AG08395 (cell line): ENCODE measurements around the gene TIMM17A.
"Not testable (repeated sequence)": the region's sequence is repeated elsewhere in the genome, so short reads cannot be mapped to it uniquely, and the experiment has no call there.

ENCODE experiments used
- DNase-seq: peaks from one replicate; pipeline ENCODE4 v3.0.0; 2012; ENCODE audit warnings: mixed read lengths, low spot score

Gene TIMM17A

GRCh38 chr1:201940316-201940715, 15.0 kb upstream of the TIMM17A start:
- not testable (repeated sequence) for DNase-seq

DNA sequence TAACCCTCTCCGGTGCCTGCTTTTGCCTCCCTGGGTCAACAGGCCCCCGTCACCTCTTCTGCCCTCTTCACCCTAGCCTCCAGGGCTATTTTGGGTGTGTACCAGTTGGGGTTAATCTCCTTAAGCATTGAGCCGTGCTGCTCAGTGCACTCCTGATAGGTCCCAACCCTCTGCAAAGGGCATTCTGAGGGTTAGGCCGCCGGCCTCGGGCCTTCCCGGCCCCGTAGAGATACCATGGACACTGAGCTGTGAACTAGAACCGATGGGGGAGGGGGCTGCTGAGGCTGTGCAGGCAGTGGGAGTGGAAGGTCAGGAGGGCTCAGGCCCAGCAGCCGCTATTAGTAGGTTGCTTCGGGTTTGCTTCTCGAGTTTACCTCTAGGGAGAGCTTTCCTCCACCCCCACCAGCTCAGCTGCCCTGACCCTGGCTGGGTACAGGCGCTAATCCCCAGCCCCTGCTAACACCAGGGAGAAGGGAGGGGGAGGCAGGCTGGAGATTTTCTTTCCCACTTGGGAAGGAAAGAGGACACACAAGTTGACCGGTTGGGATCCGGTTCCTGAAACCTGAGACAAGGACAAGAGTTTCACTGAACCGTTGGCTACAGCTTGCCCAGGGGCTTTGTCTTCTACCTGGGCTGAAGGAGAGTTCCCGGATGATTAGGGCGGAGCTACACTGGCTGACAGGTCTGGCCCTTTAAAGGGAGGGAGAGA, 13.7 kb upstream of the TIMM17A start:
- no peak for DNase-seq

DNA sequence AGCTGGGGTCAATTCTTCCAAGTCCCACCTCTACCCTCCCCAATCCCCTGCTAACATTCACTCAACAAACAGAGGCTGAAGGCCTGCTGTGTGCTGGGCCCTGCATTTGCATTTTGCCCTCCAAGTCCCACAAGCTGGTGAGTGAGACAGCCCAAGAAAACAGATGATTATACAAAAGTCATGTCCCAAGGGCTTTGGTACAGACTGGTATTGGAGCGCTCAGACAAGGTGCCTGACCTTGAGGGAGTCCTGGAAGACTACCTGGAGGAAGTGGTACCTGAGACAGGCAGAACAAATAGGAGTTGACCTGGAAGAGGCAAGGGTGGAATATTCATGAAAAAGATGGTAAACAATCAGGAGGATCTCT, 13.2 kb upstream of the TIMM17A start:
- DNase-seq, result no peak

DNA sequence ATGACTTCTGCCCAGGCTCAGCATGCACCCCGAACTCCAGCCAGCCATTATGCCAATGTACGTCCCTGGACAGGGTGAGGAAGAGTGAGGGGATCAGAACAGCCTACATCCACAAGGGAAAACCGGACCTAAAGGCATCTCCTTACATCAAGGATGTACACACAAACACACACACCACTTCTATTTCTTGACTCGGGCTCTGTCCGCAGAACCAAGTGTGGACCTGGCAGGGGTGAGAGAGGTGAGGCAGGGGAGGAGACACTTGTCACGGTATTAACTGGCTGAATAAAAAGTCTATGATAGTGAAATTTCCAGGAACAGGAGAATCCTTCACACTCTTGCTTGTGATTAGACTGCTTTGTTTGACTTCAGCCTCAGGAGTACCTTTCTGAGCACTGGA, 11.3 kb upstream of the TIMM17A start:
- no peak for DNase-seq

- DNase-seq, result no peak
Observed at GRCh38 chr1:201944639-201945038, 10.7 kb upstream of the TIMM17A start.

GRCh38 chr1:201945157-201945556, 10.1 kb upstream of the TIMM17A start:
- DNase-seq, result no peak

- no peak for DNase-seq
Observed at GRCh38 chr1:201945863-201946223, 9.5 kb upstream of the TIMM17A start.

DNA sequence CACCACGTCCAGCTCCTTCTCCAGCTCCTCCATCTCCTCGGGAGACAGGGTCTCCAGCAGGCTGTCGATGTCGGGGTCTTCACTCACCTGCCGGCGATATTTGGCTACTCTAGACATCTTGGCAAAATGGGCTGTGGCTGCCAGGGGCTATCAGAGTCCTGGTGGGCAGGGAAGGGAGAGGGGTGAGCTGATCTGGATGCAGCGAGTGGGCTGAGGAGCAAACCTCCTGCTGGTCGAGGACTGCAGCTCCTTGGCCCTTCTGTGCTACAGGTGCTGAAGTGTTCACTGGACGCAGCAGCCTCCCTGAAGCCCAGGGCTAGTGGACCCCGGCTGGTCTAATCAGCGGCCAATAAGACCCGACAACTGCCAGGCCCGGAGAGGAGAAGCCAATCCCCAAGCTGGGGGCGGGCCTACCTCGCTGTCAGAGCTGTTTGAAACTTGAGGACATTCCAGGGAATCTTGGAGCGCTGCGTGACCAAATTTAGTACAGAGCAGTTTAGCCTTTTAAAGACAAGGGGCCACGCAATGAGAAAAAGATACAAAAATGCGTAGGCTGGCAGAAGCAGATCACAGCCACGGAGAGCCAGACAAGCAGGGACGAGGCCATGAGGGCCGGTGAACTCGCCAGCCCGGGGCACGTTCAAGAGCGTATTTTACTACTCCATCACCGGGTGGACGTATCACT, 8.9 kb upstream of the TIMM17A start, which contains the start of gene LMOD1:
LMOD1 (minus strand) TSS at position 325 of the 685 bp plus-strand sequence; CDS start at position 117, 208 bp downstream.
- peak; percentile 92 for DNase-seq

GRCh38 chr1:201947697-201948008, 7.7 kb upstream of the TIMM17A start:
- no peak for DNase-seq

DNA sequence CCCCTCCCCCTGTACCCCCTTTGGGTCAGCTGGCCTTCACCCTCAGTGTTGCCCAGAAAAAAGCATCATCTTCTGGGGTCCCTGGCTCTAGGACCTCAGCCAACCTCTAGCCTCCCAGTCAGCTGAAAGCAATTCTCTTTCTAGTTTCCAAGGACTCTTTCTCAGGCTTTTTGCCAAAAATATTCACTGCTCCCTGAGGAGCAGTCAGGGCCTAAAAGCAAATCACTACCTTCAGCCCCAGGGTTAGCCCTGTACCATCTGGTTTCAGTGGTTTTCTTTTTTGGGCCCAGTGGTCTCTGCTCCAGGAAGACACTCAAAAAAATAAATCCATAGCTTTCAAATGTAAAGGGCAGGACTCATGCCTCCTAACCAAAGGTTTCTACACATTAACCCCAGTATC, 5.8 kb upstream of the TIMM17A start:
- DNase-seq, result no peak

- no peak for DNase-seq
Observed at GRCh38 chr1:201954263-201955008, 867 bp upstream of the TIMM17A start.

DNA sequence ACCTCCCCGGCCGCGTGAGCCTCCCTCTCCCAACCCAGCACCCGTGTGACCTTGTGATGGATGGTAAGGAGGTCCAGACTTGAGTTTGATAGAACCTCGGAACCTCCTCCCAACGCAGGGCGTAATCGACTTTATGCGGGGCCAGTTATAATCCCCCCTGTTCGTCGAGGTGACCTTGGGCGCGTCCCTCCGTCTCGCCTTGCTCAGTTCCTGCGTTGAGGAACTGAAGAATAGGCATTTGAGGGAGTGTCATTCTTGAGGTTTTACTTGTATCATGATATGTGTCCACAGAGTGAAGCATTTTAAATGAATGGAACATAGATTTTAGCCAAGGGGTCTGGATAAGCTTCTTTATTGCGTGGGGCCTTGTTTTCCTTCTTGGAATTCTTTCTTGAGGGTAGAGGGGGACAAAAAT, 433 bp downstream of the TIMM17A start:
- no peak for DNase-seq

DNA sequence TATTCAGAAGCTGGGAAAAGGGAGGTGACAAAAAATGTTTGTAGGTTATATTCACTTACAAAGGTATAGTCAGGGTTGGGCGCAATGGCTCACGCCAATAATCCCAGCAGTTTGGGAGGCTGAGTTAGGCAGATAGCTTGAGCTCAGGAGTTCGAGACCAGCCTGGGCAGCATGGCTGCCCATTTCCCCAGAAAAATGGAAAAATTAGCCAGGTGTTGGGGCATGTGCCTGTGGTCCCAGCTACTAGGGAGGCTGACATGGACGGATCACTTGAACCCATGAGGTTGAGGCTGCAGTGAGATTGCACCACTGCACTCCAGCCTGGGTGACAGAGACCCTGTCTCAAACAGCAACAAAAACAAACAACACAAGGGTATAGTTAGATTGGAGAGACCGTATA, 3.0 kb downstream of the TIMM17A start:
- DNase-seq, result no peak

GRCh38 chr1:201962382-201962781, 7.1 kb downstream of the TIMM17A start:
- DNase-seq, result not testable (repeated sequence)

DNA sequence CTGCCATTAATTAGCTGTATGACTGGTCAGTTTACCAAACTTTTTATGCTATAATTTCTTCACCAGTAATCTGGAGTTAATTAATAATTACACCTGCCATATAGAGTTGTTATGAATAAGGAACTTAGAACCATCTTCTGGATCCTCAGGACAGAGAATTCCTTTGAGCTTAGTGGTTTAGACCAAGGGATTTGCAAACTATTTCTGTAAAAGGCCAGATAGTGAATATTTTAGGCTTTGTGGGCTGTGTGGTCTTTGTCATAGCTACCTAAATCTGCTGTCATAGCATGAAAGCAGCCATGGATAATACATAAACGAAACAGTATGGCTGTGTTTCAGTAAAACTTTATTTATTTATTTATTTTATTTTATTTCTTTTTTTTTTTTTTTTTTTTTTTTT, 9.0 kb downstream of the TIMM17A start:
- peak; percentile 21 for DNase-seq

DNA sequence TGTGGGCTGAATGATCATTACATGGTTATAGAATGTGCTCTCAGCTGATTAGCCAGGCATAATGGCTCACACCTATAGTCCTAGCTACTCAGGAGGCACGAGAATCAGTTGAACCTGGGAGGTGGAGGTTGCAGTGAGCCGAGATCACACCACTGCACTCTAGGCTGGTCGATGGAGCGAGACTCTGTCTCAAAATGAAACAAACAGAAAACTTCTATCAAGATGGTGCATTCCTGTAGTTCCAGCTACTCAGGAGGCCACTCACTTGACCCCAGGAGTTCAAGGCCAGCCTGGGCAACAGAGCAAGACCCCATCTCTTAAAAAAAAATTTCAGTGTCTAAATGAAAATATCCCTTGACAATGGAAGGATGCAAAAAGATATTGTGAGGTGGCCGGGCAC, 10.9 kb downstream of the TIMM17A start:
- DNase-seq, result no peak

GRCh38 chr1:201968202-201968925, 13.1 kb downstream of the TIMM17A start:
- DNase-seq, result no peak

- DNase-seq, result no peak
Observed at GRCh38 chr1:201970334-201971159, 15.2 kb downstream of the TIMM17A start.

DNA sequence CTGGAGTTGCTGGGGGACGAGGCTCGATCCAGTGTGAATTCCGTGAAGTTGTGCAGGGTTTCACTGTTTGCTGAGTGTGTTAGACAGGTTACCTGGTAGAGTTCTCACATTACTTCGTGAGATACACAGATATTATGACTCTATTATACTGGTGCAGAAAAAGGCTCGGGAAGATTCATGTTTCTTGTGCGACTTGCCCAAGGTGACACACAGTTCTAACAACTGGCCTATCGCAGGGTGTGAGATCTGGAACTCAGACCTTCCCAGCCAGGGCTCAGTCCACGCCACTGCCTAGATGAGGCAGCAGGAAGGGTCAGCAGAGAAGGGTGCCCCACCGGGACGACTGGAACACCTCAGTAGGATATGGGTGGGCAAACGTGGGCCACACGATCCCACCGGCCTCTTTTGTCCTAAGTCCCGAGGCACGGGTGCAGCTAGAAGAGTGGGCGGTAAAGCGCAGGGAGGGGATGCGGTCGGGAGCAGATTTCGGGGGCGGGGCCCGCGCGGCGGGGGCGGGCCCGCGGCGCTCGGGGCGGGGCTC, 26.8 kb downstream of the TIMM17A start:
- peak; percentile 92 for DNase-seq

GRCh38 chr1:201982623-201983379, 27.5 kb downstream of the TIMM17A start, which contains the start of gene RNPEP:
Gene RNPEP, plus strand, starts transcription at chr1:201982648. Its CDS starts 19 bp downstream, at chr1:201982667.
- DNase-seq, result peak; percentile 91
